Right lung (tissue), 5 donors: ENCODE measurements around the gene PXT1. TPM values are rescaled to one million over a fixed set of nuclear protein-coding genes. Genes with fewer than 3 reads are reported as not detected.
"Not testable (repeated sequence)": the region's sequence is repeated elsewhere in the genome, so short reads cannot be mapped to it uniquely, and the experiment has no call there.

ENCODE experiments used
- DNase-seq, 2 donors: peaks; one replicate each; pipeline ENCODE4 v3.0.0-alpha.2; 2013
- polyA plus RNA-seq, 5 donors: library from polyadenylated mRNA; unstranded; fragments of 120-200 nt; gene quantifications; one replicate each; pipeline versions ENCODE4 v1.2.1 to v1.2.3, GENCODE V29; 2013; ENCODE audit warnings: inconsistent platforms in 1 of 5, low replicate concordance in 1 of 5; ENCODE audit not compliant: insufficient read length in 5 of 5, insufficient read depth in 1 of 5

Gene PXT1
- polyA plus RNA-seq, 5 donors: 0.12 TPM; not detected in 4

DNA sequence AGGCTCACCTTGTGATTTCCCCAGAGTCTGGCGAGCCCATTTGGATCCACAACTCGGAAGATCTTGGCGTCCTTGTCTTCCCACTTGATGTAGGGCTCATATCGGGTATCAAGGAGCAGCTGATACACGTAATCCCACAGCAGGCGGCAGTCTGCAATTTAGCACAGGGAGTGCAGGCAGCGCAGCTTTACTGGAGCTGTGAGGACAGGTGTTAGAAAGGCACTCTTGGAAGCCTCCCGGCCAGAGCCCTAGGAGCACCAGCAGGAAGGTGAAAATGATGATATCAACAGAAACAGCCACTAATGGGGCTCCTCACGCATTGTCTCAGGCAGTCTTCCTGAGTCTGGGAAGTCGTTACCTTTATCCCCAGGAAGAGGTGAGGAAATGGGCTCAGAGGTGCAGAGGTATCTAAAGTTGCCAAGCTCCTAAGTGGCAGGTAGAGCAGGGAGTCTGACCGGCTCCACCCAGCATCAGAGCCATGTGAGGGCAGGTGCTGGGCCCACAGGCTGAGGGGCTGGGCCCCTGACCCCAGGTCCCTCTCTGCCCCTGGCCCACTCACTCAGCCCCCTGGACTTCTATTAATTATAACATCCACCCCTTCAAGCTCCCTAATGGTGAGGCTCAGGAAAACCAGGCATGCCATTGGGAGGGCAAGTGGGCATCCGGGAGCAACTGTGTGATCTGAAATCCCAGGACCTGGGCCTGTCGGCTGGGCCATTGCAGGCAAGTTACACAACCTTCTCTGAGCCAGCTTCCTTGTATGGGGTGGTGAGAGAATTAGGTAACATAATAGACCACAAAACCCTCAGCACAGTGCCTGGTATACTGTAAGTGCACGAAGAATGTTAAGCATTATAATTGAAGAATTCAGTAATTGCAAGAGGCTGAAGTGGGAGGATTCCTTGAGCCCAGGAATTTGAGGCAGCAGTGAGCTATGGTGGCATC, 73.5 kb downstream of the PXT1 start:
- DNase-seq: no peak

DNA sequence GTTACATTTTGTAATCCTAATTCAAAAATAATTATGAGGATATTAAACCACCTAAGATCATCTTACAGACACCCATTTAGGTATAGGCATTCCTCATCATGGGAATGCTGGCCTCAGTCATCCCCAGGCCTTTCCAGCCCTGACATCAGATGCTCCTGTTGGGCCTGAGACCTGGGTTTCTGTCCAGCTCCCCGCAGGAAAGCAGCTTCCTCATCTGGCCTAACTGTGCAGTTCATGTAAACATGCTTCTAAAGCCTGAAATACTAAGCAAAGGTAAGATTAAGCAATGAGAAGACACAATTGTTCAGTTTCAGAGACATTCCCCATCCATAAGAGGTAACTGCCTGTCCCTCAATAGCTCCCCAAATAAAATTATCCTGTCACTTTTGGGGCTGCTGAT, 74.2 kb downstream of the PXT1 start:
- no peak for DNase-seq

DNA sequence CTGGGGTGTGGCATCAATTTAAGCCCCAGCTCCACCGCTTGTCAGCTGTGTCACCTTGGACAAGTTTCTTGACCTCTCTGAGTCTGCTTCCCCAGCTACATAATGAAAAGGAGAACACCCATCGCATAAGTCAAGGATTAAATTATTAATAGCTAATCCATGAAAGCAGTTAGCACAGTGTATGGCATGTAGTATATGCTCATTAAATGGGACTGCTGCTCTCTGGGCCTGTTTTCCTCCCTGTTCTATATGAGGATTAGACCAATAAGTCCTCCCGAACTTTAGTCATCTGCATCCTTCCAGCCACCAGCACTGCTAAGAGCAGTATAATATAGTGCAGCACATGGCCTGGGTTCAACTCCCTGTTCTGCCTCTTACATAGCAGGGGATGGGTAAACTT, 74.9 kb downstream of the PXT1 start:
- DNase-seq: no peak

DNA sequence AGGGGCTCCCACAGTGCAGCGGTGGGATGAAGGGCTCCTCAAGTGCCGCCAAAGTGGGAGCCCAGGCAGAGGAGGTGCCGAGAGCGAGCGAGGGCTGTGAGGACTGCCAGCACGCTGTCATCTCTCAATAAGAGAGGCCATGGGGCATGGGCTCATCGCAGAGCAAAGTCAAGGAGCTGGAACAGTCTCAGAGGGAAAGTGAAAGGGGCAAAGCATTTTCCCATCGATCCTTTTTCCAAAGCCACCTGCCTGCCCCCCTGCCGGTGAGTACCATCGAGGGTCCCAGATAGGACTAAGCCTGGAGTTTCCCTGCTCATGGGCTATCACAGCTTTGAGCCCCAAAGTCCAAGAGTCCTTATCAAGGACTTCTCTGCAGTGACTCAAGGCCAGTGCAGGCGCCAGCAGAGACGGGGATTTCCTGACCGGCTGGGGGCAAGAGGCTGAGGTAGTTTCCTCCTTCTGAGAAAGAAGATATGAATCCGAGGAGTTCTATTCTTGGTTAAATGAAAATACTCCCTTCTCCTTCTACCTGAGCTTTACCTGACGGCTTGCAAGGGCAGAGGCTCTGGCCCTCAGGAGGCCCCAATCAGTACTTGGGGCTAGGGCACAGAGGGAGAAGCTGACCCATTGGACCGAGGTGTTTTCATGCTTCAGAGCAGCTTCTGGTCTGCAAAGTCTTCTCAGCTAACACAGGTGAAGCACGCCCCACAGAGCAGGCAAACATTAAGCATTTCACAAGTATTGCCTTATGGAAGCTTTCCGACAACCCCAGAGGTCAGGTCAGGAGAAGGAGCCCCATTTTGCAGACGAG, 77.8 kb downstream of the PXT1 start:
- DNase-seq: no peak

DNA sequence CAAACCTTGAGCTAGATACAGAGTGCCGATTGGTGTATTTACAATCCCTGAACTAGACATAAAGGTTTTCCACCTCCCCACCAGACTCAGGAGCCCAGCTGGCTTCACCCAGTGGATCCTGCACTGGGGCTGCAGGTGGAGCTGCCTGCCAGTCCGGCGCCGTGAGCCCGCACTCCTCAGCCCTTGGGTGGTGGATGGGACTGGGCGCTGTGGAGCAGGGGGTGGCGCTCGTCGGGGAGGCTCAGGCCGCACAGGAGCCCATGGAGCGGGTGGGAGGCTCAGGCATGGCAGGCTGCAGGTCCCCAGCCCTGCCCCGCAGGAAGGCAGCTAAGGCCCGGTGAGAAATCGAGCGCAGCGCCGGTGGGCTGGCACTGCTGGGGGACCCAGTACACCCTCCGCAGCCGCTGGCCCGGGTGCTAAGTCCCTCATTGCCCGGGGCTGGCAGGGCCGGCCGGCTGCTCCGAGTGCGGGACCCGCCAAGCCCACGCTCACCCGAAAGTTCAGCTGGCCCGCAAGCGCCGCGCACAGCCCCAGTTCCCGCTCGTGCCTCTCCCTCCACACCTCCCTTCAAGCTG, 78.5 kb downstream of the PXT1 start:
- DNase-seq: not testable (repeated sequence)

DNA sequence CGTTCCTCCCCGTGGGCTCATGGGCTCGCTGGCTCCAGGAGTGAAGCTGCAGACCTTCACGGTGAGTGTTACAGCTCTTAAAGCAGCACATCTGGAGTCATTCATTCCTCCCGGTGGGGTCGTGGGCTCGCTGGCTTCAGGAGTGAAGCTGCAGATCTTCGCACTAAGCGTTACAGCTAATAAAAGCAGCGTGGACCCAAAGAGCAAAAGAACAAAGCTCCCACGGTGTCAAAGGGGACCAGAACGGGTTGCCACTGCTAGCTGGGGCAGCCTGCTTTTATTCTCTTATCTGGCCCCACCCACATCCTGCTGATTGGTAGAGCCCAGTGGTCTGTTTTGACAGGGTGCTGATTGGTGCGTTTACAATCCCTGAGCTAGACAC, 79.3 kb downstream of the PXT1 start:
- not testable (repeated sequence) for DNase-seq

DNA sequence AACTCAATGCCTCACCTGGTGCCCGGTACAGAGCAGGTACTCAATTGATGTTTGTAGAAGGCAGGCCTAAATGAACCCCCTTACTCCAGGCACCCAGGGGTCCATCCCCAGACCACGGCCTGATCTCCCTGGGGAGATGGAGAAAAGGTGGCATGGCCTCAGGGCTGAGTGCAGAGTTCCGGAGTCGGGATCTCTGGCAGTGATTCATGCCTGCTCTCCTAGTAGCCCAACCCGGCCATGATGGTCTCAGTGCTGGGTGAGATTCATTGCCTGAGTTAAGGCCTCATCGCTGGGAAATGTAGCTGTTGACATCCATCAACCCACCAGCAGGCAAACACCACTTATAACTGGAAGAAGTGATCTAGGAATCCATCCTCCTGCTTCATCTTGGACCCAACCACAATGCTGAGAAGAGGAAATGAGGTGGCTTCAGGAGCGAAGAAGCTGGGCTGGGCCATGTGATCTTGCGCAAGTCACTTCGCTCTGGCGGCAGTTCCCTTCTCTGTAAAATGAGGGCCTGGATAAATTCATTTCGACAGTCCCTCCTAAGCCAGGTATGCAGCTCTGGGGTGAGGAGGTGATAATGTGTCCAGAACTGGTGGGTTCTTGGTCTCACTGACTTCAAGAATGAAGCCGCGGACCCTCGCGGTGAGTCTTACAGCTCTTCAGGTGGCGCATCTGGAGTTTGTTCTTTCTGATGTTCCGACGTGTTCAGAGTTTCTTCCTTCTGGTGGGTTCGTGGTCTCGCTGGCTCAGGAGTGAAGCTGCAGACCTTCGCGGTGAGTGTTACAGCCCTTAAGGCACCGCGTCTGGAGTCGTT, 79.9 kb downstream of the PXT1 start:
- no peak for DNase-seq

DNA sequence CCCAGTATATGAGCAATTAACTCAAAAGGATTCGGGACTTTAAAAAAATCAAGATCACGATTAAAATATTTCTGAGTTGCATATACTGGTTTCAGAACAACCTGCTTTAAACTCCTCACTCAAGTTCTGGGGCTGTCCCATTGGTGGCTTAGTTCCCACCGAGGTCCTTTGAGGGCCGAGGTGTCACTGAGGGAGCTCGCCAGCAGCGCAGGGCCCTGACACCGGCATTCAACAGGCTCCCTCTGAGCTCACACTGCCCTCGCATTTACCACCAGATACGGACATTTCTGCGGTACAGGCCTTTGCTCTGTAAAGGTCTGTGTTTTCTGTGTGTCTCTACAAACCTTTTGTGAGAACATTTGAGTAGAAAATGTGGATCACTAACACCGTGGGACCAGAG, 81.6 kb downstream of the PXT1 start:
- DNase-seq: no peak

DNA sequence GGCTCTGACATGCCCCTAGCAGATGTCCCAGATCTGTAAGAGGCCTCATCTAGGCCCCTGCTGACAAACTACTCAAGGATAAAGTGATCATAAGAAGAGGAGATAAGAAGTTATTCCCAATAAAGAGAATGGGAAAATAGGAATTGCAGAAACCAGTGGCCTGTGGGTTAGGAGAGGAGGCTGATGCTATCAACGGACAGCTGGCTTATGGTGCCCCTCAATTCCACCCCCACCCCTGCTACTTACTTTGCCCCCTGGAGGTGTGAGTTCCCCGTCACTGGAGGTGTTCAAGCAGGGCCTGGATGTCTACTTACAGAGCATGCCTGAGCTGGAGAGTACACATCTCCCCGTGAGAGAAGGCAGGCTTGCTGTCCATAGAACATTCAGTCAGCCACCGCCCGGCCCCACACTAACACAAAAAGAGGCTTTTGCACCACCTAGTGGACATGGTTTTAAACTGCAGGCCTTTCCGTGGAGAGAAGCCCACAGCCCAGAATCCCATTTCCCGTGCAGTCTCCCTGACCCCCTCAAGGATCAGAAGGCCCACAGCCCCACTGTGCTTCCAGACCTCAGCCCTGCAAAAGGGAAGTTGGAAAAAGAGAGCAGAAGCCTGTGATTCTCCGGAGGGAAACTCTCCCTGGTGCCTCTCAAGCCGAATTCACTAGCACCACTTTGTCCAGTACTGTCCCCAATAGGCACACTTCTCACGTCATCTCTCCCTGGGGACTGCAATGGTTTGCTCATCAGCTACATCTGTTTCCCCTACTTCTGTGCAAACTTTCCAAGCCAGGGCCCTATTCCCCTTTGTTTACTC, 82.2 kb downstream of the PXT1 start:
- DNase-seq: peak; percentile 55 to 68

DNA sequence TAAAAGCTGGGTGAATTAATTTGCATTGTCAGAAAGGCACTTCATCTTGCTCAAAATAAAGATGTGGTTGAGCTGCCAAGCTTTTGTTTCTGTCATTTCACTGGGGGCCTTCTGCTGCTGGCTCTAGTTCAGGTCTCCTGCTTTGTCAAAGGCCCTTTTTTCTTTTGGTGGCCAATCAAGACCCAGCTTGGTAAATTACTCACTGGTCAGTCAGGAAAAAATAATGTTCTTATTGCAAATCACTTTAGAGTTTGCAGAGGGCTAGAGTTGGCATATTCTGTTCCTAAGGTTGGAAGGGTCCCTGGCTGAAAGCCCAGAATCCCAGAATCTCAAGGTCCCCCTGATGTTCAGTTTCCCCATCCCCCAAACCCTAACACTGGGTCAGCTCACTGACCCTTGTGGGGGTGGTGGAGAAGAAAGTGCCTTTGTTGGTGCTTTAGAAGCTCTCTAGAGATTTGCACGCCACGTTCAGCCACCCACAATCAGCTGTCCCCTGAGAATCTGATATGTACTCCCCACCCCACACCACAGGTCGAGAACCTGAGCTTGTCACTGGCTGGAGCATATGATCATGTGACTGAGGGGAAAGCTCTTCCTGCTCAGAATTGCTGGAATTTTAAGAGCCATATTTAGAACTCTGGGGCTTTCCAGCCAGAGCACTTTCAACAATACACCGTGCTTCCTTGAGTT, 84.3 kb downstream of the PXT1 start:
- DNase-seq: no peak

DNA sequence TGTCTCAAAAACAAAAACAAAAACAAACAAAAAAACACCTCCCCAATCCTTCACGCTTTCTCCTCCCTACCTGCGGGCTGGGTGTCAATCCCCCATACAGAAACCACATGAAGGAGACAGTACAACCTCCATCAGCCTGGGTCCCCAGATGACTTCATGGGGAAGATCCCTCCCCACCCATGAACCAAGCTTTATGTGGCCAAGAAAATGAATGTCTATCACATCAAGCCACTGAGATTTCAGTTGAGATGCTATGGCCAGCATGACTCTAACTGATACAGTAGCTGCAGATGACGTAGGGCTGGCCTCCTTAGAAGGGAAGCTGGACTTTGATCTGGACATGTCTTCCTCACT, 84.8 kb downstream of the PXT1 start:
- DNase-seq: no peak

DNA sequence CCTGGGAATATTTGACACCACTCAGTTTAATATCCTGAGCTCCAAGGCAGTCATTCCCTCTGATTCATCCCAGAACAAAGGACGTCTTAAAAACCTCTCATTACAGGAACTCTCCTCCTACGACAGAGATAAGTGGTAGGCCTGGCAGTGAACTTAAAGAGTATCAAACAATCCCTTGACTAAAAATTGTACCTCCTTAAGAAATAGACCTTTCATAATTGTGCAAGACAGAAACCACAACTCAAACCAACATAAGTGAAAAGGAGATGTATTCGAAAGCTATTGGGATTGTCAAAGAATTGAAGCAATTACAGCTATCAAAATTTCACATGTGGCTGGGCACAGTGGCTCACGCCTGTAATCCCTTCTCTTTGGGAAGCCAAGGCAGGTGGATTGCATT, 86.8 kb downstream of the PXT1 start:
- DNase-seq: no peak

DNA sequence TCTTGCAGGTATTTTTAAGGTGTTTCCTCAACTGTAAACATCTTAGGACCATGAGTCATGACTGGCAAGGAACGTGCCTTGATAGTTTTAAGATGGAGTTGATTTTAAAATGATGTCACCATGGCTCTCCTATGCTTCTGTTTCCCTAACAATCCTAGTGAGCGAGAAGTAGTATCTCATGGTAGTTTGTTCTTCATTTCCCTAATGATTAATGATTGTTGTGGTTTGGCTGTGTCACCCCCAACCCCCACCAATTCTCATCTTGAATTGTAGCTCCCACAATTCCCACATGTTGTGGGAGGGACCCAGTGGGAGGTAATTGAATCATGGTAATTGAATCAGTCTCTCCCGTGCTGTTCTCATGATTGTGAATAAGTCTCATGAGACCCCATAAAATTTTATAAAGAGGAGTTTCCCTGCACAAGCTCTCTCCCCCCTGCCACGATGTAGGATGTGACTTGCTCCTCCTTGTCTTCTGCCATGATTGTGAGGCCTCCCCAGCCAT, 89.2 kb downstream of the PXT1 start:
- no peak for DNase-seq

DNA sequence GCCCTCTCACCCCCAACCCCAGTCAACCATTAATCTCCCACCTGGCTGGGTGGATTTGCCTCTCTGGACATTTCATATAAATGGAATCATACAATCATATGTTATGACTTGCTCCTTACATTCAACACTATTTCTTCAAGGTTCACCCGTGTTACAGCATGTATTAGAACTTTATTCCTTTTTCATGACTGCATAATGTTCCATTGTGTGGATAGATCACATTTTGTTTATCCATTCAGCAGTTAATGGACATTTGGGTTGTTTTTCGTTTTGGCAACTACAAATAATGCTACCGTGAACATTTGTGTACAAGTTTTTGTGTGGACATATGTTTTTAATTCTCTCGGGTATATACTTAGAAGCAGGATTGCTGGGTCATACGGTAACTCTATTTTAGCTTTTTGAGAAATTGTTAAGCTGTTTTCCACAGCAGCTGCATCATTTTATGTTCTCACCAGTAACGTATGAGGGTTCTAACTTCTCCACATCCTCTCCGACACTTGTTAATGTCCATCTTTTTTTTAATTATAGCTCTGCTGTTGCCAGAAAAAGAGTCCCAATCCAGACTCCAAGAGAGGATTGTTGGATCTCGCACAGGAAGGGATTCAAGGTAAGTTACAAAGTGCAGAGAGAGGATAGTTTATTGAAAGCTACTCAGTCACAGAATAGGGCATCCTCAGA, 90.0 kb downstream of the PXT1 start:
- DNase-seq: no peak

DNA sequence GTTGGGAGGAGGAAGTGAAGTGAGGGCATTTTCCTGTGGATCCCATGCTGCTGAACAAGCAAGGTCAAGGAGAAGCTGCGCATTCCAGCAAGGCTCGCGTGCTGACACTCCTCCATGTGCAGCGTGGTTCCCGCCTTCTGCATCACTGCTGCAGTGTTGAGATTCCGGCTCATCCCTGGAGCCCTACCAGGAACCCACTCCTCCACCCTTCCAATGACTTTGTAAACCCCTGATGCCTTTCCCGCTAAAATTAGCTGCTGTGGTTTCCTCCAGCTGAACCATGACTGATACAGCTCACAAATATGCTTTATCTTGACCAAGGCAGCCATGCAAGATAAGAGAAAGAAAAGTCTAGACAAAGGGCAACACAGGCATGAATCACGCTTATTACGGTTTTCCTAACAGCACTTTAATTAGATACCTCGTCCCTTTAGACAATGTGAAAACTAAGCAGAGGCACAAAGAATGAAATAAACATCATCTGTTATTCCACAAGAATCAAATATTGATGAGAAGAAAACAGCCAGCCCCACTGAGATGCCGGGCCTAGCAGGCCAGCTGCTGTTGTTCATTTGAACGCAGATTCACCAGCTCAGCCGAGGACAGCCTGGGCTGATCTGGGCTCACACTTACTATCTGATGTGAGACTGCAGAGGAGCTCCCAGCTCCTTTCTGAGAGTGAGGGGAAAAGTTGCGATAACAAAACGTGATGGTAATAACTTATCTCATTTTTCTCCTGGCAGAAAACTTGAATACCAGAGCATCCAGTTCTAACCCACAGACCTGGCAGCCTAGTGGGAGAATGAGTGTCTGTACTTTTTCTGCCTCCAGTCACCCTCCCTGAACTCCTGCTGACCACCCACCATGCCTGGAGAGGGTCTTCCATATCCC, 91.7 kb downstream of the PXT1 start:
- no peak for DNase-seq

DNA sequence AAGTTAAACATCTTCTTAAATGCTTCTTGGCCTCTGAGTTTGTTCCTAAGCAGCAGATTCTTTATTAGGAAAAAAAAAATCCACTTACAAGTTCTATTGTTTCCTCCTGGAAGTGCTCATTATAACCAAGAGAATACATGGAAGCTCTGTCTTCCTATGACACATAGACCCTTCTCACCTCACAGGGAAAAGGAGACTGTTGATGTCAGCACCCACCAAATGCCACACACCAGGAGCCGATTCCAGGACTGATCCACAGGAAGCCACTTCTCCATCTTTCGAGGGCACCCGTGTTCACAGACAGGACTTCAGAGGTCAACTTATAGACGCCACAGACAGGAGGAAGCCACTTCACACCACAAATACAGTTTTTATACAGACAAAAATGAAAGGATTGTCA, 92.6 kb downstream of the PXT1 start:
- DNase-seq: no peak

DNA sequence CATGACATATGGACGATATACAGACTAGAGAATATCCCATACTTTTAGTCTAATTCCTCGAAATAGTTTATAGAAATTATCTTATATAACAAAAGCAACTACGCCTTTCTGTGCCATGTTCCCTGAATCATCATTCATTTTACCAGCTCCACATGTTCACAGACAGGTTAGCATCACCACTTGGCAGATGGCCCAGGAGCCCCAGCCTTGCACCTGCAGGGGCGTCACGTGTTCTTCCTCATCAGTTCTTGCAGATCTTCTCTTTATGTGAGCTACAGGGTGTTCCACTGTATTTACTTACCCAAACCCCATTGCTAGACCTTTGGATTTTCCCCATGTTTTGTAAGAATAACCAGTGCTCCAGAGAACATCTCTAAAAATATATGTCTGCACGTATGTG, 93.4 kb downstream of the PXT1 start:
- no peak for DNase-seq

DNA sequence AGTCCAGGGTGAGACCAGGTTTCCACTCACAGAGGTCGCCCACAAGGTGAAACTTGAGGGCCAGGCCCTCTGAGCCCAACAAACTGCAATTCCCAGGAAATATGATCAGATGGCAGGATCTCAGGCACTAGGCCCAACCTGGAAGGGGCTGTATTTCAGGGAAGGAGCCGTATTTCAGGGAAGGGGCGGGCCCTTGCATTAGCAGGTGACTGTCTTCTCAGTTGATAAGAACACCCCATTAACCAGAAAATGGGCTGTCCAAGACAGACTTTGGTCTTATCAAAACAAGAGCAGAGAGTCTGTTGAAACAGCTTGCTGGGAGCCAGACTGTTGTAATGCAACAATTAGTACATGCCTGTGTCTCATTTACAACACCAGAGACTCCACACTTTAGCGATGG, 95.0 kb downstream of the PXT1 start:
- DNase-seq: no peak
